ENCODE data around the gene TTC23.

TTC23 gene

DNA sequence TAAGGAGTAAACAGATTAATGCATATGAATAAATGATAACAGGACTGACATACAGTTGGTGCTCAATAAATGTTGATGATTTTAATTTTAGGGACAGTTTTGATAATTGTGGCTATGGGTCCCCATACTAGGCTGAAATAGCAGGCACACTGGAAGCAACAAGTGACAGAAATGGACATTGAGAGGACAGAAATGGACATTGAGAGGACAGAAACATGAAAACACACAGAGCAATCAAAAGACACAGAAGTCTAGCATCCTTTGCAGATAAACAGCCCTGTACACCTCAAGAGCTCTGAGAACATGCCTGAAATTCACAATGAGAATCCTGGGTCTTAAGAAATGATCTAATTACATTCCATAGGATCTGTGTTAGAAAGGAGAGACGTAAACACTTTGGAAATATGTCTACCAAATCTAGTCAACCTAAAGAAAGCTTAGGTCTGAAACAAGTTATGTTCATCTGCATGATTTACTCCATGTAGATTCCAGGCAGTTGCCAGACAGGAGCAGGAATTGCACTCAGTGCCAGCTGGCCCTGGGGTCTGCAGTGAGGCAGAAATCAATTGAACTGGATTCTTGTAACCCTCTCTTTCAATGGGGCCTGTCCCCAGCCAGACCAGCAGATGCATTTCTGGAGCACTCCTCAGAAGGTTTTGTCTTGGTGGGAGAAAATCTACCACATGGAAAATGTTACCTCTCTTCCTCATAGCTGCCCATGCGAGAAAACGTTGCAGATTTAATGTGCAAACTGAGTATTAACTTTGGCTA, 84.2 kb downstream of the TTC23 start:
- no peak for DNase-seq (ENCODE audit: low read depth)

DNA sequence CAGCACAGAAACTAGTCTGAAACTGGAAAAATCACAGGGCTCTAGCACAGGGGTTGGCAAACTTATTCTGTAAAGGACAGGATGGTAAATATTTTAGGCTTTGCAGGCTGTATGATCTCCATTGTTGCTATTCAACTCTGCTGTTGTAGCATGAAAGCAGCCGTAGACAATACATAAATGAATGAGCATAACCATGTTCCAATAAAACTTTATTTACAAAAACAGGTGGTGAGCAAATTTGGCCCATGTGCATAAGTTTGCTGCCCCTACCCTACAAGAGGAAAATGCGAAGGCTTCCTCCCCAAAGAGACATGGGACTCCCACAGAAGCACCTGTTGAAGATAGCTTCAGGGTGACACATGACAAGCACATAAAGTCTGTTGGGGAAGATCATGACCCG, 85.3 kb downstream of the TTC23 start:
- DNase-seq (ENCODE audit: low read depth): no peak

DNA sequence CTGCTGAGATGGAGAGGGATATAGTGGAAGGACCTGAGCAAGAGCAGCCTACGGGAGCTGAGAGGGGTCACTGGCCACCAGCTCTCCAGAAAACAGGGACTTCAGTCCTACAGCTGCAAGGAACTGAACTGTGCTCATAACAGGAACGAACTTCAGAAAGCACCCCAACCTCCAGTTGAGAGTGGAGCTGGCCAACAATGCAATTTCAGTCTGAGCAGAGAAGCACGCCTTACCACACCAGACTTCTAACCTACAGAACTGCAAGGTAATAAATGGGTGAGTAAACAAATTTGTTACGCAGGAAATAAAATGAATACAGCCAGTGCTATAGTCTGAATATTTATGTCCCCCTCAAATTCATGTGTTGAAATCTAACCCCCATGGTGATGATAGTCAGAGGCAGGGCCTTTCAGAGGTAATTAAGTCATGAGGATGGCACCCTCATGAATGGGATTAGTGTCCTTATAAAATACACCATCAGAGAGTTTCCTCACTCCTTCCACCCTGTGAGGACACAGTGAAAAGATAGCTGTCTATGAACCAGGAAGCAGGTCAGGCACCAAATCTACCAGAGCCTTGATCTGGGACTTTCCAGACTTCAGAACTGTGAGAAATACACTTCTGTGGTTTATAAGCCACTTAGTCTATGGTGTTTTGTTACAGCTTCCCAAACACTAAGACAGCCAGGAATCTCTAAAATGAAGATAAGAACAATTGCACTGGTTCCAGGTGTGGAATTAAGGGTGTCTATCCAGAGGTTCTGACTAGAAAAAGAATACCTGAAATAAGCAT, 85.9 kb downstream of the TTC23 start:
- no peak for DNase-seq (ENCODE audit: low read depth)

DNA sequence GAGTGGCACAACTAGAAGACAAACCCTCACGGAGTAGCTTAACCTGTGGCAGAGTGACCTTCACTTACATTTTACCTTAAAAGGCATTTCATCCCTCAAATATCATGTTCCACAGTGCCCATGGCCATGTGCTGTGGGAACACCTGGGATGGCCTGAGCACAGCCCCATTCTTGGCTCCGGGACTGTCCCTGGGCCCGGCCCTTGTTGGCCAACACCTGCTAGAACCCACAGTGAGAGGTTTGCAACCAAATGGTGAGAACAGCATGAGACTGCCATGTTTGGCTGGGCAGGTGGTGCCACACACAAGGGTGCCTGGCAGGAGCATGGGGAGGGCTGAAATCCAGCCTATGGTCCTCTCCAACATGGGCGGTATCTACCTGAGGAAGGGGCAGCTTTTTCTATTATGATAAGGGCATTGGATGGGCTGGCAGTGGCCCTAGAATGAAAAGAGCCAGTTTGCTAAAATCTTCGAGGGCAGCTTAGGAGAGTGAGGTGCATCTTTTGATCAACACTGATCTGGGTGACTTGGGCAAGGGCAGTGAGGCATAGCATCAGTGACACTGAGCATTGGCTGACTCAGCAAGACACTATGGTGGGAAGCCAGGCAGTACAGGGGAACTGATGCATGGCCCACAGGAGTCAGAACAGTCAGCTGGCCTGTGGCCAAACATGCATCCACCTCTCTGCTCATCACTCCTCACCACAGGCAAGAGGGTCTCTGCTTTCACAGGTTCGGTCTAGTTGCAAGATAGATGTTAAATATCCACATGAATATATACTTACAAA, 90.6 kb downstream of the TTC23 start:
- no peak for DNase-seq (ENCODE audit: low read depth)

DNA sequence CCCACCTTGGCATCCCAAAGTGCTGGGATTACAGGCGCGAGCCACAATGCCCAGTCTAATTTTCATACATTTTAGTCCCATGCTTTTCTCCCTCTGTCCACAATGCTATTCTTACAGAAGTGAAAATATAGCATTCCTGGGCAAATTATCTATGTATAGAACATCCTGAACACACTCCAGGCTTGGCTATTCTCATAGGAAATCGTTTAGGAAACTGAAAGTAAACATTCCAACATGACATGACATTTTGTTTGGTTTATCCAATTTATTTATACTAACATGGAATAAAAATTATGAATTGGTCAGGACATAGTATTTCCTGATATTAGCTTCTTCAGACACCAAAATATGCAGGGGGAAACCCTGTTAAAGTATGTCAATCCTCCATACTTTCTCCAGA, 91.9 kb downstream of the TTC23 start:
- no peak for DNase-seq (ENCODE audit: low read depth)

DNA sequence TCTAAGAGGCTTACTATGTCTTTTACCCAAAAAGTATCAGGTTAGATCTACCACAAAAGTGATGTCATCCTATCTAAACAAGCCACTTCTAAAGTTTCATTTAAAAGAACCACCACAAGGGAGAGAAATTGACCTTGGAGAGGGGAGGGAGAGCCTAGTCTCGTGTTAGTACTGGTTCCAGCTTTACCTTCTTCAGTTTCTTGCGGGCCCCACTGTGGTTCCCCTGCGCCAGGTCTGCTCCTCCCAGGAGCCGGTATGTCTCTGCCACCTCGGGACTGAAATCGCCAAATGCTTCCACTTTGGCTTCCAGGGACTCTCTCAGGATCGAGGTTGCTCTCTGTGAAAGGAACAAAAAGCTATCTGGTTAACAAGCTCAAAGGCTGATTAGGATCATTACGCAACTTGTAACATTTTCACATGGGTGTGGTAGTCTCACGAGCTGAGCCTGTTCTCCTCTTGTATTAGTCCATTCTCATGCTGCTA, 93.4 kb downstream of the TTC23 start:
- DNase-seq (ENCODE audit: low read depth): peak; percentile 11

DNA sequence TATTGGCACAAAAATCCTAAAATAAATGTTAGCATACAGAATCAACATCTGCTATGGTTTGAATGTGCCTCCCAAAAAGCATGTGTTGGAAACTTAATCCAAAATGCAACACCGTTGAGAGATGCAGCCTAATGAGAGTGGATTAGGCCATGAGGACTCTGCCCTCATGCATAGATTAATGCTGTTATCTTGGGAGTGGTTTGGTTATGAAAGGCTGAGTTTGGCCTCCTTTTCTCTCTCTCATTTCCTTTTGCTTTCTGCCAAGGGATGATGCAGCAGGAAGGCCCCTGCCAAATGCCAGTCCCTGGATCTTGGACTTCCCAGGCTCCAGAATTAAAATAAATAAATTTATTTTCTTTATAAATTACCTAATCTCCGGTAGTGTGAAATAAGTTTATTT, 95.1 kb downstream of the TTC23 start:
- DNase-seq (ENCODE audit: low read depth): no peak

DNA sequence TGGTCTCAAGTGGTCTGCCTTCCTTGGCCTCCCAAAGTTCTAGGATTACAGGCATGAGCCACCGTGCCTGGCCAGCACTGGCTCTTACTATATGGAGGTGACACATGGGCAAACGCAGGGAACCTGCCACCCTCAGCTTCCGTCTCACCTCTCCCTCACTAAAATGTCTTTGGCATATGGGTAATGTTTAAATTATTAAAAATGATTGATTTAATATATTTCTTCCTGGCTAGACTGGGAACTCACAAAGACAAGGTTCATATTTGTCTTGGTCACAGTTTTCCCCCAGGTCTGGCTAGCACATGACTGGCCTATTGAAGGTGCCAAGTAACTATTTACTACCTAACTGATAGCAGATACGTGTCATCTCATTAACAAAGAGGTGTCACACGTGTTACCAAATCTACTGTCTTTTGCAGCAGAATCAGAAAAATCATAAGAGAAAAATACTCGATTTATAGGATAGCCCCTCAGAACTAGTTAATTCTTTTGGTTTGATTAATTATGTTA, 96.3 kb downstream of the TTC23 start:
- no peak for DNase-seq (ENCODE audit: low read depth)

DNA sequence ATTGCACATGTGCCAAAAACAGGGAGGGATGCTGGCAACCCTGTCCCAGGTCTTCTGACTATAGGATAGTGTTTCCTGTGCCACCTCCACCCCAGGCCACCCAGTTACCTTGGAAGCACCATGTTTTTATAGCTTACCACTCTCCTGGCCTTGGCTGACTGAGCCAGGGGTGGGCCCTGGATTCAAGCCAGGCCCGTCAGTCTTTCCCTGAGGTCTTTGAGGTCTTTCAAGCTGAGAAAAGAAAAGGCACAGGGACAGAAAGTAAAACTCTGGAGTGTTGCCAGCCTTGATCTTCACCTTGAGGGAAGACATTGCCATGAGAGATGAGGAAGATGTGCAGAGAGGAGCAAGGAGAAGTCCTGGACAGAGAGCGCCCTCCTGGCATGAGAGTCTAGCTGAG, 98.2 kb downstream of the TTC23 start:
- DNase-seq (ENCODE audit: low read depth): no peak

DNA sequence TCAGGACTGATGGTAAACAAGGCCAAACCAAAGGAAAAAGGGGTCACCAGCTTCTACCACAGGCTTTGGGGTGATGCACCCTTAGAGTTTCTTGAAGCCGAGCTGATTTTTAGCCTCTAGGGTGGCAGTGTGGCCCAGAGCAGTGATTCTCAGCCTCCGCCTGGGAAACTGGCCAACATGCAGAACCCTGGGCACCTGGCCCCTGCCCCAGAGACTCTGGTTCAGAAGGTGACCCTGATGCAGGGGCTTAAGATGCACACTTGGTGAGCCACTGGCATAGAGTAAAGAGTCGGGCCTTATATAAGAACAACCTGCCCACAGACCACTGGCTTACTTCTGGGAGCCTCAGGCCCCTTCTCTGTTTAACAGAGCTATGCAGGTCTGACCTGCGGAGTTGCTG, 100.0 kb downstream of the TTC23 start:
- no peak for DNase-seq (ENCODE audit: low read depth)

DNA sequence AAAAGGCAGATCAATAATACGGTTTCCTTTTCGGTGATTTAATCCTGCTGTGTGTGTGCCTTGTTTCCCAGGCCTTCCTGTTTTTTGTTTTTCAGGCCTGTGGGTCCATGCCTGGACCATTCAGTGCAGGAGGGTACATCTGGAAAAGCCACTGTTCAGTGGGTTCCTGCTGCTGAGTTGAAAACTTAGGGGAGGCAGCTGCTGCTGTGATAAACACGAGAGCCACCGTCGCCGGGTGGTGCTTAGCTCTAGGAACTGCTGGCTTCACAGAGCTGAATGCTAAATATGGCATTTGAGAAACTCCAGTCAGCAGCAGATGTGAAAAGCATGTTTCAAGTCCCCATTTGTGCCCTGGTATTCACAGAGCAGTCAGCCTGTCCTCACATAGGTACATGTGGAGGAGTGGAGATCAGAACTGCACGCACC, 100.5 kb downstream of the TTC23 start:
- no peak for DNase-seq (ENCODE audit: low read depth)

DNA sequence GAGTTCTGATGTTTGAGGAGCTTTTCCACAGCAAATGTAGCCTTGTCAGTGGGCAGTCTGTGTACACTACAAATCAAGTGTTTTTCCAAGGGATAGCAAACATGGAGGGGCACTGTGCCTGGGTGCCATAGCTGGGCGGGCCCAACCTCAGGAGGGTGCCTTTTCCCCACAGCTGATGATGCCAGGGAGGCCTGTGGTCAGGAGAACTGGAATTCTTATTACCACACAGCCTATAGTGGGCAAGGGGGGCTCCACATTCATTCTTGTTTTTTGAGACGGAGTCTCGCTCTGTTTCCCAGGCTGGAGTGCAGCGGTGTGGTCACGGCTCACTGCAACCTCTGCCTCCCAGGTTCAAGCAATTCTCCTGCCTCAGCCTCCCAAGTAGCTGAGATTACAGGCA, 102.7 kb downstream of the TTC23 start:
- DNase-seq (ENCODE audit: low read depth): no peak

DNA sequence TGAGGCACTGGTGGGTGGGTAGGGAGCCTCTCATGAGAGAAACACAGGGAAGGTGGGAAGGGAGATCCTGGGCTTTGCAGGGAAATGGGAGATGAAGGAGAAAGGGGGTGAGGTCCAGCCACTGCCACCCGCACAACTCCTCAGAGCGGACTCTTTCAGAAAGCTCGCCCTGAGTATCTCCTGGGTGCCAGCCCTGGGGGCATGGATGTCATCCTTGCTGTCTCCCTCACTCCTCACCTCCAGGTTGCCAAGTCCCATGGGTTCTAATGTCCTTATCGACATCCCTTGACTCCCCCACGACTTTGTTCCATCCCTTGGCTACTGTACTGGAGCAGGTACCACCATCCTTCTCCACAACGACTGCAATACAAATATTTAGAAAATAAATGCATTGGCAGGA, 103.6 kb downstream of the TTC23 start:
- no peak for DNase-seq (ENCODE audit: low read depth)

DNA sequence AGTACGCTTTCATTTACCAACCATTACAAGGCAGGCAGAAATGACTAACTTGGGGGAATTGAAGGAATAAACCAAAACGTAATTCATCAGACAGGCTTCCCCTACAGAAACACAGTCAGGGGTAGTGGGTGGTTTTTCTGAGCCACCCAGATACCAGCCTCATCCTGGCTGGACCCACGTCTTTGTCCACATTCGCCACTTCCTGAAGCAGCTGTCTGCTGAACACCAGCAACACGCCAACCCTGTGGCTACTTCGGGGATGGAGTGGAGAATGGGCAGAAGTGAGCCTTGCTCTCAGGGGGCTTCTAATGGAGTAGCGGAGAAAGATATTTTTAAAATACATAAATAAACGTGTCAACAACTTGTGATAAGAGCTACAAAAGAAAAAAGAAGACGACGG, 104.4 kb downstream of the TTC23 start:
- DNase-seq (ENCODE audit: low read depth): no peak

DNA sequence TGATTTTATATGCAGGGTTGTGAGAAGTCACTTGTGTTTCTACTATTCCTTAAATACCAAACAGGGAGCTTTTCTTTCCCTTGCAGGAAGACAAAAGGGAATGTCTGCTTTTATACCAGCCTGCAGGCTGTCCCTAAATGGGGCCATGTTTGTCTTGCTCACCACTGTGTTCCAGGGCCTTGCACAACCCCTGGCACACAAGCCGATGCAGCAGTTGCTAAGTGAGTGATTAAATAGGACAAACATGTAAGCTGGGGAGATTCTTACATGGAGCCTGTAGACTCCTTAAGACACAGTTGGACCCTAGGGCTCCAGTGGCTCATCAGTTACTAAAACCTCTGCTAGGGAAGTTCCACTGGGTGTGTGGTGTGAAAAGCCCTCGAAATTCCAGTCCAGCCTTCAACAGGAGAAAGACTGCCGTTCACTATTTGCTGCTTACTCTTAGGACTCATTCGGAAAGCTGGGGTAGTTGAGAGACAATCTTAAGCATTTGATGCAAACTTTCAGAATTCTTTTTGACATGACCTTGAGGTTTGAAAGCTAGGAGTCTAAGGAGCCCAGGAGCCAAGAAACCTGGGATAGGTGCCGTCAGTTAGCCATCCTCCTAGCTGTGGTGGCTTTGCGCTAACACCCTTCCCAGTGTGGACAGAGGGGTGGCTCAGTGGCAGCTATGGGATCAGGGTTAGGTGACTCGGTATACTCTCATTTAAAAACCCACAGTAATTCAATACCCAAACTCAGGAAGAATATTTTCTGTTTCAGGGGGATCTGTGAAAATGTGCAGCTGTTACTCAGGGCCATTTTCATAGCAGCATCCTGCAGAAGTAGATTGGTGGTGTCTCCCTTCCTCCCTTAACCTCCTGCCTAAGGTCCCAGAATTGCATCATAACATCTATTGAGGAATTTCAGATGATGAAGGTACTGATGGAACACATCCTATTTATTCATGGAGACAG, 105.4 kb downstream of the TTC23 start:
- DNase-seq (ENCODE audit: low read depth): no peak

DNA sequence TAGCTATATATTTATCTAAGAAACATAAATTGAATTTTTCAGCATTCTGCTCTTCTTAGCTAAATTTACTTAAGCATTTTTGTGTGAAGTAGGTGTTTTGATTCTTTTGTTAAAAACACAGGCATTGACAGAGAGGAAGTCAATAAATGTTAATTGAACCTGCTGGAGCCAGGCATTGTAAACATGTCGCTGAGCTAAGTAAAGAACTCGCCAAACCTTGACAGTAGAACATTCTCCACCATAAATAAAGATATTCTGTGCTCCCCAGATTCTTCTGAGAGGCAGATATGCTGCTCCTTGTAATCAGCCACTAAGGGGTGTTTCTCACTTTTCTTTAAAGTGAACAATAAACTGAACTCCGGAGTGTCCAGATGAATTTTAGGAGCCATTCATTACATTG, 106.1 kb downstream of the TTC23 start:
- DNase-seq (ENCODE audit: low read depth): no peak

DNA sequence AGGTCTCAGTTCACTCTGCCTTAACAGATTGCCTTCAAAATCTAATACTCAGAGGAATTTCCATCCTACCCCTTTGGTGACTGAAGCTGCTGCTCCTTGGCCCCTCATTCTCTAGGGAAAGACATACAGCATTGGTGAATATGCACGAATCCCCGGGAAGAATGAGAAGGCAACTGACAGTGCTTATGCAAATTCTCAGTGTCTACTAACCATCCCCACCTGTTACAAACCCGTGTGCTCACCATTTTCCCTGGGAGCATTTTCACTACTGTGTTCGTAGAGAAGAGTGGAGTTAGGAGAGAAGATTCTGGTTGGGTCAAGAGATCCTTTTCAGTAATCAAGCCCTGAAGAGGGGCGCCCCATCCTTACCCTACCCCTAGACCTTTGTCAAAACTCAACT, 106.8 kb downstream of the TTC23 start:
- no peak for DNase-seq (ENCODE audit: low read depth)

DNA sequence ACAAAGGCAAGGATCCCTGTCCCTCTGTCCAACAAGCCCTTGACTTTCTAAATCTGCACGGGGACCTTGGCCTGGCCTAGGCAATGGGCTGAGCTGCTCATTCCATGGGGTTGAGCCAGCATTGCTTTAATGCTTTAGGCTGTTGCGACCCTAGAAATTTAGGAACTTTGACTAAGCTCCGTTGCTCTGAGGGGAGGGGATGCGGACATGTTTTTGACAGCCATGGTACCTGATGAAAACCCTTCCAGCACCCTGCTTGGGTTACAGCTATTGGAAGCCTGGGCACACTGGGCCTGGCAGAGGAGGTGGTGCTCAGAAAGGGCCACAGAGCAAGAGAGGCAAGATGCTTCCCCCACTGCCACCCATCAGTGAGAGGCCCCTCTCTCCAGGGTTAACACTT, 107.4 kb downstream of the TTC23 start:
- DNase-seq (ENCODE audit: low read depth): no peak

DNA sequence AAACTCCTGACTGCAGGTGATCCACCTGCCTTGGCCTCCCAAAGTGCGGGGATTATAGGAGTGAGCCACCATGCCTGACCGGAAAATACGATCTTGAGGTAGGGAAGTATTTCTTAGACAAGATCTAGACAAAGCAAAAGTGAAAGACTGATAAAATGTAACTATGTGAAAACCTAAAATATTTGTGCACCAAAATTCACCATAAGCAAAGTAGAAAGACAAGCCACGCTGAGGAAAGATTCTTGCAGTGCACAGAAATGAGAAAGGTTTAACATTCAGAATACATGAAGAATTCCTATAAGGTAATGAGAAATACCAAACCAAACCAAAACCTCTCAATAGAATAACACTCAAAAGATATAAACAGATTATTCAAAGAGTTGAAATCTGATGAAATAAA, 108.8 kb downstream of the TTC23 start:
- DNase-seq (ENCODE audit: low read depth): no peak

DNA sequence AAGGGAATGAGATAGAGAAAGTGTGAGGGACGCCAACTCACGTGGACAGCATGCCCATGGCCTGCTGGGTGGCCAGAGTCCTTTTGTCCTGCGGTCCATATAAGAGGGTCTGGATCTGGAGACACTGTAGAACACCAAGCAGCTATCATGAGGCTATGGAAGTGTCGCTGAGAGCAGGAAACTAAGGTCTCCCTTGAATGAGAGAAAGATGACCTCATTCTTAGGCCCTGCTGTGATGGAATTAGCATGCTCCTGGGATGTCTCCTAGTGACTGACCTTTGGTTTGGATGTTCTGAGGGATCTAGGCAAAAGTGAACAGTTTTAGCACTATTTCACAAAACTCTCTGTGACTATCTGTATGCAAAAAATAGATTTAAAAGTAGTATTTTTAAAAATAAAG, 110.1 kb downstream of the TTC23 start:
- no peak for DNase-seq (ENCODE audit: low read depth)

DNA sequence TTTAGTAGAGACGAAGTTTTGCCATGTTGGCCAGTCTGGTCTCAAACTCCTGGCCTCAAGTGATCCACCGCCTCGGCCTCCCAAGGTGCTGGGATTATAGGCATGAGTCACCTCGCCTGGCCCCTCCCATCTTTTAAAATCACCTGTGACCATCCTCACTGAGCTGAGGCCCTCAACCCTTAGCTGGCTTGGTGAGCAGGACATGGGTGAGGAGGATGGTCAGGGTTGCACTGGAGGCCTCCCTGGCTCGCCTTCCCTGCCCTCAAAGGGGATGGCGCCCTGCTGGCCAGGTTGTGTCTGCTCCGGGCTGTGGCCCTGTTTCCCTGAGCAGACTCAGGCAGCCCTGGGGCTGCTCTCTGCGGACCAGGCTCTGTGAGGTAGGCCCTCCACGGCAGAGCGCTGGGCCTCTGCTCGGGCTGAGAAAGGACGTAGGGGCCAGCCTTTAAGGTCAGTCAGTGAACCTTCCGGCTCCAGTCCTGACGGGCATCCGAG, 110.8 kb downstream of the TTC23 start:
- no peak for DNase-seq (ENCODE audit: low read depth)

Measured in HS-27A (cell line).